Measurements from ENCODE around the gene NELL1. TPM values are rescaled to one million over a fixed set of nuclear protein-coding genes. Genes with fewer than 3 reads are reported as not detected.

Gene NELL1
- total RNA-seq, 1 experiment from 2014 or later, result not detected

DNA sequence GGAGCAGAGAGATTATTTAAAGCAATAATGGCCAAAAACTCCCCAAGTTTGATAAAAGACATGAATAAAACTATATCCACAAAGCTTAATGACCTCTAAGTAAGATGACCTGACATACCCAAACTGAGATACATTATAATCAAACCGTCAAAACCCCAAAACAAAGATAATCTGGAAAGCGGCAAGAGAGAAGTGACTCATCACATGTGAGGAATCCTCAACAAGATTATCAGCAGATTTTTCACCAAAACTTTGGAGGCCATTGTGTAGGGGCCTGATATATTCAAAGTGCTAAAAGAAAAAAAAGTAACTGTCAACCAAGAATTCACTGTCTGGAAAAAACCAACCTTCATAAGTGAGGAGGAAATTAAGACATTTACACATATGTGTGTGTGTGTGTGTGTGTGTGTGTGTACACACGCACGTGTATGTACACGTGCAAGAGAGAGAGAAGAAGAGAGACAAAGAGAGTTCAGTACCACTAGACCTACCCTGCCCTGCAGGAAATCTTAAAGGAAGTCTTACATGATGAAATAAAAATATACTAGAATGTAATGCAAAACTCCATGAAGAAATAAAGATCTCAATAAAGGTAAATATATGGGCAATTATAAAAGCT is 752.4 kb downstream of the NELL1 start:
- Histone ChIP-seq H3K4me1 (no peaks in the 10 kb centered on the region), H3K27me3 (replicated peaks; ENCODE audit: control insufficient read depth, insufficient read depth, low read length) (no peaks in the 10 kb centered on the region), H3K36me3 (ENCODE audit: control insufficient read depth, insufficient read depth, low read length) (no peaks in the 10 kb centered on the region), H3K9me3 (no peaks in the 10 kb centered on the region), H3K4me3 (ENCODE audit: low read depth, low read length) (no peak overlapping the region)
- DNase-seq, result no peak
- Mint-ChIP-seq H3K4me1 (ENCODE audit: low read depth, unreplicated experiment) (no peaks in the 10 kb centered on the region), H3K9me3 (ENCODE audit: unreplicated experiment) (no peaks in the 10 kb centered on the region), H3K27ac (ENCODE audit: unreplicated experiment) (no peak overlapping the region), H3K36me3 (ENCODE audit: insufficient read depth, unreplicated experiment) (no peaks in the 10 kb centered on the region), H3K27me3 (ENCODE audit: insufficient read depth, unreplicated experiment) (no peaks in the 10 kb centered on the region), H3K4me3 (ENCODE audit: unreplicated experiment) (no peak overlapping the region)
- POLR2A ChIA-PET, result no interaction called here
- BruUV-seq (replicated peaks), result no TSS peak
- intact Hi-C loops (cut with micrococcal nuclease; ENCODE audit: unreplicated experiment), result no loop called here
- CTCF ChIA-PET, result no interaction called here
- TF ChIP-seq, protein P1, sequence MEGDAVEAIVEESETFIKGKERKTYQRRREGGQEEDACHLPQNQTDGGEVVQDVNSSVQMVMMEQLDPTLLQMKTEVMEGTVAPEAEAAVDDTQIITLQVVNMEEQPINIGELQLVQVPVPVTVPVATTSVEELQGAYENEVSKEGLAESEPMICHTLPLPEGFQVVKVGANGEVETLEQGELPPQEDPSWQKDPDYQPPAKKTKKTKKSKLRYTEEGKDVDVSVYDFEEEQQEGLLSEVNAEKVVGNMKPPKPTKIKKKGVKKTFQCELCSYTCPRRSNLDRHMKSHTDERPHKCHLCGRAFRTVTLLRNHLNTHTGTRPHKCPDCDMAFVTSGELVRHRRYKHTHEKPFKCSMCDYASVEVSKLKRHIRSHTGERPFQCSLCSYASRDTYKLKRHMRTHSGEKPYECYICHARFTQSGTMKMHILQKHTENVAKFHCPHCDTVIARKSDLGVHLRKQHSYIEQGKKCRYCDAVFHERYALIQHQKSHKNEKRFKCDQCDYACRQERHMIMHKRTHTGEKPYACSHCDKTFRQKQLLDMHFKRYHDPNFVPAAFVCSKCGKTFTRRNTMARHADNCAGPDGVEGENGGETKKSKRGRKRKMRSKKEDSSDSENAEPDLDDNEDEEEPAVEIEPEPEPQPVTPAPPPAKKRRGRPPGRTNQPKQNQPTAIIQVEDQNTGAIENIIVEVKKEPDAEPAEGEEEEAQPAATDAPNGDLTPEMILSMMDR (IDR thresholded peaks at IDR 0.05; ENCODE audit: insufficient read depth in 1 of 2, low read depth in 1 of 2, low read length in 1 of 2, severe bottlenecking in 1 of 2, unreplicated experiment in 1 of 2), result no peak

DNA sequence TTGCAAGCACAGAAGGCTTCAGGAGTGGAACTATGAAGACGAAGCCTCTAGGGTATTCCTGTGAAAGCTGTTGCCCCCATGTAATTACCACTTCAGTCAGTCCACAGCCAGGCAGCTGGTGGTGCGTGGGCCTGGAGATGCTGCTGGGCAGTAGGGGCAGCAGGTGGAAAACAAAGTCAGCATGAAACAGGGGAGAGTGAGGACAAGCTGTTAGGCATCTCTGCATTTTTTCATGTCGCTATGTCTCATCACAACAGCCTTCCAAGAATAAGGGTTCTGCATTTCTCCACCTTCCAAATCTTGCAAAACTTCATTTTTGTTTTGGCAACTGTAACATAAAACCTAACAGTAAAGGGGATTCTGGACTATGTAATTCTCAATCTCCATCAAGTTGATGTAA is 757.5 kb downstream of the NELL1 start:
- Histone ChIP-seq H3K27me3 (replicated peaks; ENCODE audit: control insufficient read depth, insufficient read depth, low read length) (no peaks in the 10 kb centered on the region; the same call in 1 of the 2 replicates), H3K36me3 (ENCODE audit: control insufficient read depth, insufficient read depth, low read length) (no peaks in the 10 kb centered on the region), H3K4me3 (ENCODE audit: low read depth, low read length) (no peak overlapping the region), H3K9me3 (no peaks in the 10 kb centered on the region), H3K4me1 (no peaks in the 10 kb centered on the region)
- ChIA-PET POLR2A (no interaction called here), CTCF (no interaction called here)
- Mint-ChIP-seq H3K27me3 (ENCODE audit: insufficient read depth, unreplicated experiment) (no peaks in the 10 kb centered on the region), H3K27ac (ENCODE audit: unreplicated experiment) (no peak overlapping the region), H3K36me3 (ENCODE audit: insufficient read depth, unreplicated experiment) (no peaks in the 10 kb centered on the region), H3K9me3 (ENCODE audit: unreplicated experiment) (no peaks in the 10 kb centered on the region), H3K4me3 (ENCODE audit: unreplicated experiment) (no peak overlapping the region), H3K4me1 (ENCODE audit: low read depth, unreplicated experiment) (no peaks in the 10 kb centered on the region)
- TF ChIP-seq, protein P1 (IDR thresholded peaks at IDR 0.05; ENCODE audit: insufficient read depth in 1 of 2, low read depth in 1 of 2, low read length in 1 of 2, severe bottlenecking in 1 of 2, unreplicated experiment in 1 of 2), result no peak
- intact Hi-C loops (cut with micrococcal nuclease; ENCODE audit: unreplicated experiment), result no loop called here
- no TSS peak for BruUV-seq (replicated peaks)
- no peak for DNase-seq

DNA sequence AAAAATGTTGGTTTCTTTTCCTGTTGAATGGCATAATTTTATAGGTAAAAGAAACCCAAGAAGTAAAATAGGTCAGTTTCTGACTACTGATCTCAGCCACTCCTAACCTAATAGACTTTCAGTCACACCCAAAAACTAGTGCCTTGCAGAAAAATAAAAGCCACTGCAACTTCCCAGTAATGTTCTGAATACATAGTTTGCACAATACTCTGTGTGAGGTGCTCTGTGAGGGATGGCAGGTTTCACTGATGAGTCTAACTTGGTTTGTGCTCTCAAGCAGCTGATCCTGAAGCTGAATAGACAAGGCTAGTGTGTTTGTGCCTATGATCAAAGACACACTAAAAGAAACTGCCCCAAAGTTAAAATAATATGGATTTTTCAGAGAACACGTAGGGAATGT is 758.3 kb downstream of the NELL1 start:
- Mint-ChIP-seq H3K4me3 (ENCODE audit: unreplicated experiment) (no peak overlapping the region), H3K27me3 (ENCODE audit: insufficient read depth, unreplicated experiment) (no peaks in the 10 kb centered on the region), H3K9me3 (ENCODE audit: unreplicated experiment) (no peaks in the 10 kb centered on the region), H3K4me1 (ENCODE audit: low read depth, unreplicated experiment) (no peaks in the 10 kb centered on the region), H3K27ac (ENCODE audit: unreplicated experiment) (no peak overlapping the region), H3K36me3 (ENCODE audit: insufficient read depth, unreplicated experiment) (no peaks in the 10 kb centered on the region)
- BruUV-seq (replicated peaks), result no TSS peak
- no peaks in the 10 kb centered on the region for H3K36me3 ChIP-seq (ENCODE audit: control insufficient read depth, insufficient read depth, low read length)
- no peak overlapping the region for H3K4me3 ChIP-seq (ENCODE audit: low read depth, low read length)
- intact Hi-C loops (cut with micrococcal nuclease; ENCODE audit: unreplicated experiment), result no loop called here
- H3K4me1 ChIP-seq, result no peaks in the 10 kb centered on the region
- ChIA-PET CTCF (no interaction called here), POLR2A (no interaction called here)
- H3K27me3 ChIP-seq (replicated peaks; ENCODE audit: control insufficient read depth, insufficient read depth, low read length), result no peaks in the 10 kb centered on the region; the same call in 1 of the 2 replicates
- TF ChIP-seq, protein P1 (IDR thresholded peaks at IDR 0.05; ENCODE audit: insufficient read depth in 1 of 2, low read depth in 1 of 2, low read length in 1 of 2, severe bottlenecking in 1 of 2, unreplicated experiment in 1 of 2), result no peak
- no peak for DNase-seq
- no peaks in the 10 kb centered on the region for H3K9me3 ChIP-seq

Data from Caco-2 (cell line).